OCI-LY3 (cell line): ENCODE results near the gene TNFRSF19.

ENCODE experiments used
- H2AFZ ChIP-seq: fragments of 200-600, 300-600 bp; shearing (Covaris generic); 2 replicates; pipeline ENCODE4 v1.6.0; 2014; ENCODE audit warnings: antibody characterized with exemption, low read depth, low read length
- H3K27ac ChIP-seq: fragments of 200-600, 300-600 bp; sonication (generic); 2 replicates; pipeline ENCODE4 v1.5.1; 2014; ENCODE audit warnings: mild to moderate bottlenecking, low read length, moderate library complexity, mixed read lengths
- H3K27me3 ChIP-seq: fragments of 200-600, 300-600 bp; sonication (generic); 2 replicates; pipeline ENCODE4 v1.6.1; 2014; ENCODE audit warnings: low read depth, low read length, mixed read lengths
- H3K36me3 ChIP-seq: fragments of 200-600, 300-600 bp; sonication (generic); replicated peaks from 2 replicates; pipeline ENCODE3; 2014; ENCODE audit warnings: low read depth, low read length, mixed read lengths
- H3K4me1 ChIP-seq: fragments of 300-600, 200-600 bp; sonication (generic); 2 replicates; pipeline ENCODE4 v1.6.1; 2014; ENCODE audit warnings: low read length, mixed read lengths
- H3K4me2 ChIP-seq: fragments of 200-600, 300-600 bp; sonication (generic); 2 replicates; pipeline ENCODE4 v1.6.1; 2014; ENCODE audit warnings: low read length, mixed read lengths
- H3K4me3 ChIP-seq: fragments of 300-600, 200-600 bp; sonication (generic); 2 replicates; pipeline ENCODE4 v1.5.1; 2014; ENCODE audit warnings: antibody characterized with exemption, mild to moderate bottlenecking, low read length, moderate library complexity
- H3K79me2 ChIP-seq: fragments of 300-600, 200-600 bp; shearing (Covaris generic); 2 replicates; pipeline ENCODE4 v1.6.1; 2014; ENCODE audit warnings: mild to moderate bottlenecking, low read length, mixed read lengths
- H3K9ac ChIP-seq: fragments of 300-600, 200-600 bp; shearing (Covaris generic); 2 replicates; pipeline ENCODE4 v1.6.0; 2014; ENCODE audit warnings: mild to moderate bottlenecking, low read length, moderate library complexity
- H3K9me3 ChIP-seq: fragments of 200-600, 300-600 bp; shearing (Covaris generic); 2 replicates; pipeline ENCODE4 v1.6.1; 2014; ENCODE audit warnings: low read length, mixed read lengths; ENCODE audit not compliant: insufficient read depth
- H4K20me1 ChIP-seq: fragments of 200-600, 300-600 bp; sonication (generic); 2 replicates; pipeline ENCODE4 v1.6.1; 2016; ENCODE audit warnings: low read length, mixed read lengths; ENCODE audit not compliant: insufficient read depth
- CTCF ChIP-seq: fragments of 200-600, 300-600 bp; sonication (generic); IDR thresholded peaks from 2 replicates; pipeline ENCODE4 v1.5.1; 2014; ENCODE audit warnings: antibody characterized with exemption, low read length, low read depth
- EZH2phosphoT487 ChIP-seq: fragments of 200-600 bp; shearing (Covaris generic); IDR thresholded peaks from 2 replicates; pipeline ENCODE4 v1.6.1; 2018; ENCODE audit warnings: antibody characterized with exemption, mixed run types, low read depth

The TNFRSF19 gene

DNA sequence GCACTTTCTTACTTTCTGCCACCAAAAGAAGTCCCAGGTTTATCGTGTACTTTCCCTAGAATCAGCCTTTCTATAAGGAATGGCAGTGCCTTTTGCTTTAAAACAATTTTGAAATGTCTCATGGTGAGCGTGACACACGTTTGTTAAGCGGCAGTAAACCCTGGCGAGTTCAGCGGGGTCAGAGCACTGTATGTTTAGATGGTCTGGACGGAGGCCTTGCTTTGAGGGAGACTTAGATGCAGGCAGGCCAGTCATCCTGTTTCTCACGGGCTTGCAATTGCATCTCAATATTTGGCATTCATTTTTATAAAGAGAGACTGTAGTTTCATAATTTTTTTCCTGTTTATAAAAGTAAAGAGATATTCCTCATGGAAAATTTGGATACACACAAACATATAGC is 96.4 kb downstream of the TNFRSF19 start:
- H2AFZ ChIP-seq: no peak overlapping the region
- H3K27me3 ChIP-seq: no peaks in the 10 kb centered on the region
- TF ChIP-seq CTCF (no peak), EZH2phosphoT487 (no peak)
- no peaks in the 10 kb centered on the region for H3K79me2 ChIP-seq
- H4K20me1 ChIP-seq: no peaks in the 10 kb centered on the region
- H3K4me2 ChIP-seq: no peak overlapping the region
- no peaks in the 10 kb centered on the region for H3K9me3 ChIP-seq
- H3K36me3 ChIP-seq: no peaks in the 10 kb centered on the region
- no peaks in the 10 kb centered on the region for H3K4me1 ChIP-seq
- H3K4me3 ChIP-seq: no peak overlapping the region
- no peak overlapping the region for H3K27ac ChIP-seq
- no peak overlapping the region for H3K9ac ChIP-seq

DNA sequence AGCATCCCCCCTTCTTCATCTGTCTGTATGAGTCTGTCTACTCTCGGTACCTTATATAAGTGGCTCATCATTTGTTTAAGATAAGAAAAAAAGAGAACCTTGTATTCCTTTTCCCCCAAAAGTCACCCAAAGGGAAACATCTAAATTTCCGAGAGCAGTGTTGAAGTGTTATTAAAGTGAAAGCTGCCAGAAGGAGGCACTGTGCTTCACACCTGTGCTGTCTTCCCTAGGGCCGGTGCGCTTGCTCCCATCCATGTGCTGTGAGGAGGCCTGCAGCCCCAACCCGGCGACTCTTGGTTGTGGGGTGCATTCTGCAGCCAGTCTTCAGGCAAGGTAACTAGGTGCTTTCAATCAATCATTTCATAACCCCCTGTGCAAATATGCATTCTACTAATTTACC is 97.5 kb downstream of the TNFRSF19 start:
- Histone ChIP-seq H3K36me3 (no peaks in the 10 kb centered on the region), H3K27ac (no peak overlapping the region), H3K27me3 (peaks cover 1% of the 10 kb centered on the region; the same call in 1 of the 2 replicates)

DNA sequence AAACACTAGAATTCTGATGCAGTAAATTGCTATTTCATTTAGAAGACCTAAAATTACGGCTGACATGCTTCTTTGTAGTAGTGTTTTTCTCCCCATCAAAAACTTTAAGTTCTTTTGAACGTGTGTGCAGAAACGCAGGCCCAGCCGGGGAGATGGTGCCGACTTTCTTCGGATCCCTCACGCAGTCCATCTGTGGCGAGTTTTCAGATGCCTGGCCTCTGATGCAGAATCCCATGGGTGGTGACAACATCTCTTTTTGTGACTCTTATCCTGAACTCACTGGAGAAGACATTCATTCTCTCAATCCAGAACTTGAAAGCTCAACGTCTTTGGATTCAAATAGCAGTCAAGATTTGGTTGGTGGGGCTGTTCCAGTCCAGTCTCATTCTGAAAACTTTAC is 98.3 kb downstream of the TNFRSF19 start:
- no peak overlapping the region for H3K4me2 ChIP-seq
- TF ChIP-seq EZH2phosphoT487 (no peak), CTCF (no peak)
- no peak overlapping the region for H3K4me3 ChIP-seq
- no peaks in the 10 kb centered on the region for H3K9me3 ChIP-seq
- H3K36me3 ChIP-seq: no peaks in the 10 kb centered on the region
- no peaks in the 10 kb centered on the region for H4K20me1 ChIP-seq
- no peak overlapping the region for H3K9ac ChIP-seq
- H2AFZ ChIP-seq: no peak overlapping the region
- no peak overlapping the region for H3K27ac ChIP-seq
- H3K4me1 ChIP-seq: no peaks in the 10 kb centered on the region
- H3K27me3 ChIP-seq: peaks cover 3% of the 10 kb centered on the region; the same call in 1 of the 2 replicates
- no peaks in the 10 kb centered on the region for H3K79me2 ChIP-seq

More for the DNA sequence above, 97.5 kb downstream of the TNFRSF19 start:
- TF ChIP-seq EZH2phosphoT487: no peak
- TF ChIP-seq CTCF: peak; percentile 33
- Histone ChIP-seq H4K20me1 (no peaks in the 10 kb centered on the region), H2AFZ (no peak overlapping the region), H3K4me2 (no peak overlapping the region), H3K4me1 (no peaks in the 10 kb centered on the region), H3K4me3 (no peak overlapping the region), H3K79me2 (no peaks in the 10 kb centered on the region), H3K9ac (no peak overlapping the region), H3K9me3 (no peaks in the 10 kb centered on the region)

- Histone ChIP-seq H3K36me3 (no peaks in the 10 kb centered on the region), H3K4me2 (no peak overlapping the region)
Measured at GRCh38 chr13:23670793-23671192, 100.6 kb downstream of the TNFRSF19 start.

More at GRCh38 chr13:23670793-23671192, 100.6 kb downstream of the TNFRSF19 start:
- Histone ChIP-seq H3K79me2 (no peaks in the 10 kb centered on the region), H3K9ac (no peak overlapping the region), H3K4me3 (no peak overlapping the region), H4K20me1 (no peaks in the 10 kb centered on the region), H3K27me3 (peaks cover 22% of the 10 kb centered on the region; the same call in 1 of the 2 replicates), H3K27ac (no peak overlapping the region), H2AFZ (no peak overlapping the region), H3K4me1 (0 out of 2 replicates have a peak, but pooled peaks cover 3% of the 10 kb centered on the region), H3K9me3 (no peaks in the 10 kb centered on the region)
- TF ChIP-seq EZH2phosphoT487: no peak
- no peak for TF ChIP-seq CTCF
